HL-60 (cell line): ENCODE results near the gene PHACTR3.

Source experiments
- DNase-seq, 2 experiments: peaks; one replicate each; pipeline ENCODE4 v3.0.0-alpha.2; 2010 to 2020; ENCODE audit warnings: low read depth in 1 of 2, low spot score in 1 of 2
- H3K27ac ChIP-seq: fragments of 250-450 bp; sonication (Bioruptor Pico); replicated peaks from 2 replicates; pipeline ENCODE4 v1.5.1; 2020; ENCODE audit warnings: mild to moderate bottlenecking, moderate library complexity
- H3K27me3 ChIP-seq: fragments of 250-450 bp; sonication (Bioruptor Pico); 2 replicates; pipeline ENCODE4 v1.5.1; 2021; ENCODE audit warnings: mild to moderate bottlenecking, moderate library complexity; ENCODE audit not compliant: insufficient read depth, poor library complexity, severe bottlenecking
- H3K4me3 ChIP-seq: replicated peaks from 2 replicates; pipeline ENCODE4 v1.5.1; 2011; ENCODE audit warnings: mild to moderate bottlenecking, control low read depth, low read length; ENCODE audit not compliant: insufficient read depth
- CTCF ChIP-seq: IDR thresholded peaks from one replicate; pipeline ENCODE4 v1.5.1; 2011; ENCODE audit warnings: low read length, control low read depth, inconsistent platforms; ENCODE audit not compliant: insufficient read depth
- GABPA ChIP-seq: IDR thresholded peaks from 2 replicates; pipeline ENCODE4 v1.6.1; 2012; ENCODE audit warnings: low read depth
- POLR2AphosphoS5 ChIP-seq: IDR thresholded peaks from 2 replicates; pipeline ENCODE4 v1.6.1; 2012; ENCODE audit warnings: low read depth
- SPI1 ChIP-seq: IDR thresholded peaks from 2 replicates; pipeline ENCODE4 v1.6.1; 2012; ENCODE audit warnings: low read depth, mild to moderate bottlenecking, borderline replicate concordance
- TF ChIP-seq, protein P1 (sequence below): IDR thresholded peaks from 2 replicates; pipeline ENCODE4 v1.6.1; 2012; ENCODE audit warnings: low read depth; ENCODE audit not compliant: insufficient replicate concordance

PHACTR3 gene

DNA sequence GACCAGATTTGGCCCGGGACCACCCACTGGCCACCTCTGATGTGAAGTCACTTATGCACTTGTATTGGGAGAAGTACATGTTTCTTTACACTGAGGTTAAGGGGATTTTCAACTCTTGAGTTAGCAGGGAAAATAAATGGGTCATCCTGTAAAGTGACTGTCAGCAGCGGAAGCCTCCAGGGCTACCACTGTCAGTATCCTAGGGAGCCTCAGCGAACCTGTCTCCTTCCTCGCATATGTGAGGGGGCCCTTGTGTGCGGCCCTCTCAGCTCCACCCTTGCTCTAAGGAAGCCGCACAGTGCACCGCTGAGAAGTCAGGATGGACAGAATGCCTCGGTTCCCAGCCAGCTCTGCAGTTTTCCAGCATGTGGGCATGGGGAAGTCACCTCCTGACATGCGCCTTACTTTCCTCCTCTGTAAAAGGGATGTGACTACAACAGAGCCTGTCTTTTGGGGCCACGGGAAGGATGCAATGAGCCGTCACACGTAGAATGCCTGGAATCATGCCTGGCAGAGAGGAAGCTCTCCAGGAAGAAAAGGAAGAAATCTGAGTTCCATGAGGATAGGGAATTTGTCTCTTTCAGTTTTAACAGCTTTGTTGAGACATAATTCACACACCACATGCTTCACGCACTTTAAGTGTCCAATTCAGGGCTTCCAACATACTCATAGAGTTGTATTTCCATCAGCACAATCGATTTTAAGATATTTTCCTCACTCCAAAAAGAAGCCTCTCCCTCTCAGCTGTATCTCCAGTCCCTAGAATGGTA lies 213.7 kb downstream of the PHACTR3 start:
- TF ChIP-seq GABPA, result no peak
- no peak for TF ChIP-seq SPI1
- H3K27ac ChIP-seq, result no peak overlapping the region
- peaks cover 3% of the 10 kb centered on the region for H3K27me3 ChIP-seq
- no peak for DNase-seq
- H3K4me3 ChIP-seq, result no peak overlapping the region

DNA sequence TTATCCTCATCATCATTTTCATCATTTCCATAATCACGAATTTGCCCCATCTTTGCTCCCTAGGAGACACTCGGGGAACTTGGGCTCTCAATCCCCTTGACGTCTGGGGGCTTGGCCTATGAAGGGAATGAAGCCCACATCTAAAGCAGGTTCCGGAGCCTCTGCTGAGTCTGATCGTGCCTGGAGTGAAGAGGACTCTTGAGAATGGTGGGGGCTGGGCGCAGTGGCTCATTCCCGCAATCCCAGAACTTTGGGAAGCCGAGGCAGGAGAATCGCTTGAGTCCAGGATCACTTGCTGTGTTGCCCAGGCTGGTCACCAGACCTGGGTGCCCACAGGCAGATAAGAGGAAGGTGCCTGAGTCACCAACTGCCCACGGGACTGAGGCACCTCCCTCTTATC lies 214.6 kb downstream of the PHACTR3 start:
- TF ChIP-seq CTCF (no peak), POLR2AphosphoS5 (no peak), GABPA (no peak)
- TF ChIP-seq, protein P1, sequence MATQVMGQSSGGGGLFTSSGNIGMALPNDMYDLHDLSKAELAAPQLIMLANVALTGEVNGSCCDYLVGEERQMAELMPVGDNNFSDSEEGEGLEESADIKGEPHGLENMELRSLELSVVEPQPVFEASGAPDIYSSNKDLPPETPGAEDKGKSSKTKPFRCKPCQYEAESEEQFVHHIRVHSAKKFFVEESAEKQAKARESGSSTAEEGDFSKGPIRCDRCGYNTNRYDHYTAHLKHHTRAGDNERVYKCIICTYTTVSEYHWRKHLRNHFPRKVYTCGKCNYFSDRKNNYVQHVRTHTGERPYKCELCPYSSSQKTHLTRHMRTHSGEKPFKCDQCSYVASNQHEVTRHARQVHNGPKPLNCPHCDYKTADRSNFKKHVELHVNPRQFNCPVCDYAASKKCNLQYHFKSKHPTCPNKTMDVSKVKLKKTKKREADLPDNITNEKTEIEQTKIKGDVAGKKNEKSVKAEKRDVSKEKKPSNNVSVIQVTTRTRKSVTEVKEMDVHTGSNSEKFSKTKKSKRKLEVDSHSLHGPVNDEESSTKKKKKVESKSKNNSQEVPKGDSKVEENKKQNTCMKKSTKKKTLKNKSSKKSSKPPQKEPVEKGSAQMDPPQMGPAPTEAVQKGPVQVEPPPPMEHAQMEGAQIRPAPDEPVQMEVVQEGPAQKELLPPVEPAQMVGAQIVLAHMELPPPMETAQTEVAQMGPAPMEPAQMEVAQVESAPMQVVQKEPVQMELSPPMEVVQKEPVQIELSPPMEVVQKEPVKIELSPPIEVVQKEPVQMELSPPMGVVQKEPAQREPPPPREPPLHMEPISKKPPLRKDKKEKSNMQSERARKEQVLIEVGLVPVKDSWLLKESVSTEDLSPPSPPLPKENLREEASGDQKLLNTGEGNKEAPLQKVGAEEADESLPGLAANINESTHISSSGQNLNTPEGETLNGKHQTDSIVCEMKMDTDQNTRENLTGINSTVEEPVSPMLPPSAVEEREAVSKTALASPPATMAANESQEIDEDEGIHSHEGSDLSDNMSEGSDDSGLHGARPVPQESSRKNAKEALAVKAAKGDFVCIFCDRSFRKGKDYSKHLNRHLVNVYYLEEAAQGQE, result no peak
- no peak for DNase-seq
- no peak overlapping the region for H3K27ac ChIP-seq
- peaks cover 3% of the 10 kb centered on the region for H3K27me3 ChIP-seq
- H3K4me3 ChIP-seq, result no peak overlapping the region

DNA sequence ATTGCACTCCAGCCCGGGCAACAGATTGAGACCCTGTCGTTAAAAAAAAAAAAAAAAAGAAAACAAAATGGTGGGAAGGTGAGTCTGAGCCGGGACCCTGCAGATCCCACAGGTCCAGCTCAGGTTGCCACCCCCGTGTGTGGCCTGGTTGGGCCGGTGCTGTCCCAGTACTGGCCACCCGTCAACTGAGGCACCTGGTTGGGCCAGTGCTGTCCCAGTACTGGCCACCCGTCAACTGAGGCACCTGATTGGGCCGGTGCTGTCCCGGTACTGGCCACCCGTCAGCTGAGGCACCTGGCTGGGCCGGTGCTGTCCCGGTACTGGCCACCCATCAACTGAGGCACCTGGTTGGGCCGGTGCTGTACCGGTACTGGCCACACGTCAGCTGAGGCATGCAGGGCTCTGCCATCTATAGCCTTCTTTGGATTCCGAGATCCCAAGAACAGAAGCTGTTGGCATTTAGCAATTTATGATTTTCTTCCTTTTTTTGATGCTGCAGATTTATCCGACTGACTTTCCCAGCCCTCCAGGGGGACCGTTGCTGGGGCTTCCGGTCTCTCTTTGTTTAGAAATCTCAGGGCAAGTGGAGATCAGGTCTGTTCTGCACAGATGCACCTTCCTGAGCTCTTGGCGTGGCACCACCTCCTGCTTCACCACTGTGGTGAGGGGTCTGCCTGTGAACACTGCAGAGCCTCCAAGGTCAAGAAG lies 215.3 kb downstream of the PHACTR3 start:
- no peak for TF ChIP-seq GABPA
- TF ChIP-seq SPI1, result no peak
- no peak for TF ChIP-seq POLR2AphosphoS5
- Histone ChIP-seq H3K27ac (no peak overlapping the region), H3K4me3 (no peak overlapping the region), H3K27me3 (no peaks in the 10 kb centered on the region)
- no peak for DNase-seq

DNA sequence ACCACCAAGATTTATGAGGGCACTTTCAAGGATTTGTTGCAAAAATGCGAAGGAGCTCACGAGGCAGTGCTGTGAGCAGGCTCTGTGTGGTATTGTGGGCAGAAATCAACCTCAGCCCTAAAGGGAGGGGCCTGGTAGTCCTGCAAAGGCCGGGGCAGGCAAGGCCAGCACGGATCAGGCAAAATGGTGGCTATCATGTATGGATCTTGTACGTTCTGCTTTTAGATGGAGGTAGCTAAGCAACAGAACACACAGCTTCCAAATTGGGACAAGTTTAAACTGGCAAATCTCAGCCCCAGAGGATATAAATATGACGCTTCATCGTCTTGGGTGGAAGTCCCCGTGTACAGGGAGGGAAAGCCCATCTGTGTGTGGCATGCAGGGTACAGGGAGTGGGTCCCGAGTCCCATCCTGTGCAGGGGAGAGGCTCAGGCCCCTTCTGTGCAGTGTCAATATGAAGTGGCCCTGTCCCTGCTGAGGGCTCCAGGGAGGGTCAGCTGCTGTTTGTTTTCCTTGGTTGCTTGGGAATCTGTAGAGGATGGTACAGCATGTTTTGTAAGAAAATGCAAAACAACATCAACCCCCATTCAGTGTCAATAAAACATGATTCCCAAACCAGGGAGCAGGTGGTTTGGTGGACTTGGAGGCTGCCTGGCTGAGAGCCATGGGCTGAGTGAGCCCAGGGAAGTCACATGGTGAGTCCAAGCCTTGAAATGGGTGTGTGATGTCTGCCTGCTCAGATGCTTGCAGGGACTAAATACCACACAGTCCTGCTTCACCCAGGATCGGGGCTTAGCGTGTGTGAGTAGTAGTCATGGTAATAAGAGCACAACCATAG lies 216.1 kb downstream of the PHACTR3 start:
- no peak overlapping the region for H3K27ac ChIP-seq
- no peak overlapping the region for H3K4me3 ChIP-seq
- no peak for DNase-seq
- H3K27me3 ChIP-seq, result no peaks in the 10 kb centered on the region
- TF ChIP-seq, protein P1, result no peak
- TF ChIP-seq POLR2AphosphoS5 (no peak), SPI1 (no peak), GABPA (no peak), CTCF (no peak)
